Hepatocyte (in vitro differentiated cells): ENCODE measurements around the gene CPZ. TPM values are rescaled to one million over a fixed set of nuclear protein-coding genes. Genes with fewer than 3 reads are reported as not detected.

ENCODE experiments used
- DNase-seq: peaks from one replicate; pipeline ENCODE4 v3.0.0-alpha.2; 2016; ENCODE audit warnings: low spot score
- H2AFZ ChIP-seq: fragments of 200-600 bp; sonication (generic); 2 replicates; pipeline ENCODE4 v1.6.0; 2016; ENCODE audit warnings: antibody characterized with exemption, mild to moderate bottlenecking
- H3K27ac ChIP-seq: fragments of 200-600 bp; sonication (generic); 2 replicates; pipeline ENCODE4 v1.5.1; 2016; ENCODE audit warnings: mild to moderate bottlenecking
- H3K27me3 ChIP-seq: fragments of 200-600 bp; sonication (generic); 2 replicates; pipeline ENCODE4 v1.6.1; 2016
- H3K36me3 ChIP-seq: fragments of 200-600 bp; sonication (generic); replicated peaks from 2 replicates; pipeline ENCODE4 v1.5.1; 2016; ENCODE audit warnings: low read depth; ENCODE audit not compliant: insufficient read depth
- H3K4me1 ChIP-seq: fragments of 200-600 bp; sonication (generic); 2 replicates; pipeline ENCODE4 v1.5.1; 2016; ENCODE audit warnings: mild to moderate bottlenecking, moderate library complexity; ENCODE audit not compliant: insufficient read depth
- H3K4me2 ChIP-seq: fragments of 200-600 bp; sonication (generic); 2 replicates; pipeline ENCODE4 v1.6.0; 2016
- H3K4me3 ChIP-seq: fragments of 200-600 bp; sonication (generic); 2 replicates; pipeline ENCODE4 v1.5.1; 2016; ENCODE audit warnings: mild to moderate bottlenecking
- H3K79me2 ChIP-seq: fragments of 200-600 bp; sonication (generic); 2 replicates; pipeline ENCODE4 v1.6.0; 2017; ENCODE audit warnings: mild to moderate bottlenecking
- H3K9me2 ChIP-seq: fragments of 200-600 bp; sonication (generic); replicated peaks from 2 replicates; pipeline ENCODE4 v1.6.0; 2017; ENCODE audit warnings: mild to moderate bottlenecking; ENCODE audit not compliant: insufficient read depth
- H3K9me3 ChIP-seq: fragments of 200-600 bp; sonication (generic); 2 replicates; pipeline ENCODE4 v1.5.1; 2016; ENCODE audit warnings: low read depth, mild to moderate bottlenecking
- H4K20me1 ChIP-seq: fragments of 200-600 bp; sonication (generic); 2 replicates; pipeline ENCODE4 v1.6.0; 2016; ENCODE audit warnings: mild to moderate bottlenecking; ENCODE audit not compliant: insufficient read depth, poor library complexity, severe bottlenecking
- CTCF ChIP-seq: fragments of 200-600 bp; sonication (generic); IDR thresholded peaks from 2 replicates; pipeline ENCODE4 v1.5.1; 2016; ENCODE audit warnings: antibody characterized with exemption, mild to moderate bottlenecking; ENCODE audit not compliant: poor library complexity
- EZH2 ChIP-seq: fragments of 200-600 bp; sonication (generic); IDR thresholded peaks from 2 replicates; pipeline ENCODE4 v1.6.1; 2016; ENCODE audit warnings: antibody characterized with exemption, mild to moderate bottlenecking, borderline replicate concordance
- EZH2phosphoT487 ChIP-seq: fragments of 200-600 bp; sonication (generic); IDR thresholded peaks from one replicate; pipeline ENCODE4 v1.6.1; 2018; ENCODE audit warnings: antibody characterized with exemption, mild to moderate bottlenecking, low read depth, moderate library complexity; ENCODE audit not compliant: unreplicated experiment, severe bottlenecking
- WGBS: methylation state at CpG from one replicate; pipeline ENCODE4 v1.1.6; 2016; ENCODE audit warnings: low lambda C conversion rate; ENCODE audit errors: missing lambda C conversion rate; 5-methylcytosine and 5-hydroxymethylcytosine counted together
- polyA plus RNA-seq: library from polyadenylated mRNA; unstranded; fragments of >200 nt; fragmentation: Nextera tagmentation; extraction: Ambion mirVana; gene quantifications from 2 replicates; pipeline ENCODE4 v1.2.1, GENCODE V29; 2016
- total RNA-seq: library from RNA; depleted of rRNA; stranded (reverse); fragments of >200 nt; gene quantifications from 2 replicates; pipeline ENCODE4 v1.2.3, GENCODE V29; 2014

The CPZ gene
- total and polyA plus RNA-seq, 2 experiments from 2014 or later = 34.8 to 113 TPM

- Histone ChIP-seq H3K4me3 (no peak overlapping the region), H3K9me3 (no peaks in the 10 kb centered on the region), H3K27ac (no peak overlapping the region), H3K27me3 (no peaks in the 10 kb centered on the region), H4K20me1 (no peaks in the 10 kb centered on the region), H3K79me2 (no peaks in the 10 kb centered on the region), H3K4me1 (peaks cover 3% of the 10 kb centered on the region), H3K4me2 (no peak overlapping the region), H3K36me3 (no peaks in the 10 kb centered on the region), H2AFZ (no peak overlapping the region), H3K9me2 (no peaks in the 10 kb centered on the region)
- DNase-seq = no peak
- WGBS = 96% methylated on average over 3 of the region's 3 CpGs
- TF ChIP-seq CTCF (no peak), EZH2phosphoT487 (no peak), EZH2 (no peak)
Measured at GRCh38 chr4:8544282-8544681, 48.3 kb upstream of the CPZ start.

- no peaks in the 10 kb centered on the region for H3K9me2 ChIP-seq
Measured at GRCh38 chr4:8544741-8545438, 47.7 kb upstream of the CPZ start.

GRCh38 chr4:8545439-8545765 lies 47.2 kb upstream of the CPZ start:
- Histone ChIP-seq H3K4me2 (no peak overlapping the region), H3K27me3 (no peaks in the 10 kb centered on the region), H3K79me2 (no peaks in the 10 kb centered on the region), H3K27ac (no peak overlapping the region), H3K4me3 (no peak overlapping the region), H4K20me1 (no peaks in the 10 kb centered on the region), H3K4me1 (peaks cover 3% of the 10 kb centered on the region), H3K9me3 (no peaks in the 10 kb centered on the region), H2AFZ (no peak overlapping the region), H3K9me2 (no peaks in the 10 kb centered on the region), H3K36me3 (no peaks in the 10 kb centered on the region)
- no peak for DNase-seq
- TF ChIP-seq EZH2 = no peak
- TF ChIP-seq CTCF = no peak
- TF ChIP-seq EZH2phosphoT487 = no peak
- WGBS = 91% methylated on average over 9 of the region's 9 CpGs

More at GRCh38 chr4:8544741-8545438, 47.7 kb upstream of the CPZ start:
- H3K4me1 ChIP-seq = peaks cover 3% of the 10 kb centered on the region
- DNase-seq = no peak
- no peaks in the 10 kb centered on the region for H4K20me1 ChIP-seq
- no peak overlapping the region for H3K27ac ChIP-seq
- H3K79me2 ChIP-seq = no peaks in the 10 kb centered on the region
- no peaks in the 10 kb centered on the region for H3K9me3 ChIP-seq
- TF ChIP-seq EZH2phosphoT487 (no peak), CTCF (no peak), EZH2 (no peak)
- no peak overlapping the region for H3K4me2 ChIP-seq
- H3K27me3 ChIP-seq = no peaks in the 10 kb centered on the region
- no peaks in the 10 kb centered on the region for H3K36me3 ChIP-seq
- no peak overlapping the region for H2AFZ ChIP-seq
- H3K4me3 ChIP-seq = no peak overlapping the region
- WGBS = 88% methylated on average over 30 of the region's 32 CpGs
